ENCODE data around the gene RTP5.

RTP5 gene

GRCh38 chr2:241850544-241851324 is 18.8 kb upstream of the RTP5 start:
- peaks cover 15% of the 10 kb centered on the region for H3K27me3 Mint-ChIP-seq (ENCODE audit: low read depth)
- H3K4me3 Mint-ChIP-seq, result no peak overlapping the region
- H3K9me3 Mint-ChIP-seq, result no peaks in the 10 kb centered on the region
- H3K36me3 Mint-ChIP-seq (ENCODE audit: low read depth), result no peaks in the 10 kb centered on the region
- H3K27ac Mint-ChIP-seq, result no peak overlapping the region
- no peak for TF ChIP-seq CTCF (IDR thresholded peaks at IDR 0.05; ENCODE audit: unreplicated experiment in 3 of 3)
- H3K4me1 Mint-ChIP-seq, result peaks cover 8% of the 10 kb centered on the region

GRCh38 chr2:241851325-241852115 is 18.0 kb upstream of the RTP5 start:
- Mint-ChIP-seq H3K27ac (no peak overlapping the region), H3K36me3 (ENCODE audit: low read depth) (no peaks in the 10 kb centered on the region), H3K4me3 (no peak overlapping the region), H3K27me3 (ENCODE audit: low read depth) (peaks cover 7% of the 10 kb centered on the region), H3K4me1 (peaks cover 2% of the 10 kb centered on the region), H3K9me3 (no peaks in the 10 kb centered on the region)
- no peak for TF ChIP-seq CTCF (IDR thresholded peaks at IDR 0.05; ENCODE audit: unreplicated experiment in 3 of 3)

GRCh38 chr2:241852116-241852980 is 17.2 kb upstream of the RTP5 start:
- no peaks in the 10 kb centered on the region for H3K9me3 Mint-ChIP-seq
- no peak overlapping the region for H3K4me3 Mint-ChIP-seq
- H3K36me3 Mint-ChIP-seq (ENCODE audit: low read depth), result no peaks in the 10 kb centered on the region
- H3K27me3 Mint-ChIP-seq (ENCODE audit: low read depth), result no peaks in the 10 kb centered on the region
- no peaks in the 10 kb centered on the region for H3K4me1 Mint-ChIP-seq
- H3K27ac Mint-ChIP-seq, result no peak overlapping the region
- no peak for TF ChIP-seq CTCF (IDR thresholded peaks at IDR 0.05; ENCODE audit: unreplicated experiment in 3 of 3)

GRCh38 chr2:241852981-241853631 is 16.4 kb upstream of the RTP5 start:
- no peak overlapping the region for H3K4me3 Mint-ChIP-seq
- TF ChIP-seq CTCF (IDR thresholded peaks at IDR 0.05; ENCODE audit: unreplicated experiment in 3 of 3), result no peak
- H3K27me3 Mint-ChIP-seq (ENCODE audit: low read depth), result peaks cover 2% of the 10 kb centered on the region
- H3K9me3 Mint-ChIP-seq, result no peaks in the 10 kb centered on the region
- H3K27ac Mint-ChIP-seq, result no peak overlapping the region
- H3K4me1 Mint-ChIP-seq, result no peaks in the 10 kb centered on the region
- no peaks in the 10 kb centered on the region for H3K36me3 Mint-ChIP-seq (ENCODE audit: low read depth)

GRCh38 chr2:241853651-241854341 is 15.7 kb upstream of the RTP5 start:
- Mint-ChIP-seq H3K4me3 (no peak overlapping the region), H3K4me1 (no peaks in the 10 kb centered on the region), H3K27me3 (ENCODE audit: low read depth) (peaks cover 4% of the 10 kb centered on the region), H3K27ac (no peak overlapping the region), H3K9me3 (no peaks in the 10 kb centered on the region), H3K36me3 (ENCODE audit: low read depth) (no peaks in the 10 kb centered on the region)
- no peak for TF ChIP-seq CTCF (IDR thresholded peaks at IDR 0.05; ENCODE audit: unreplicated experiment in 3 of 3)

All from nephron (organoid).